Osteocyte (in vitro differentiated cells): ENCODE data around the gene APLN. TPM values are rescaled to one million over a fixed set of nuclear protein-coding genes. Genes with fewer than 3 reads are reported as not detected.

Experiments used
- DNase-seq: peaks from one replicate; pipeline ENCODE4 v3.0.0; 2021; ENCODE audit warnings: mixed read lengths; ENCODE audit not compliant: unreplicated experiment; ENCODE audit errors: extremely low spot score
- H3K27ac Mint-ChIP-seq: one replicate; pipeline ENCODE4 v1.8.0; 2021; ENCODE audit warnings: mild to moderate bottlenecking, mixed read lengths; ENCODE audit not compliant: unreplicated experiment
- H3K27me3 Mint-ChIP-seq: one replicate; pipeline ENCODE4 v1.8.0; 2021; ENCODE audit warnings: mixed read lengths; ENCODE audit not compliant: unreplicated experiment
- H3K36me3 Mint-ChIP-seq: one replicate; pipeline ENCODE4 v1.8.0; 2021; ENCODE audit warnings: mixed read lengths; ENCODE audit not compliant: unreplicated experiment
- H3K4me1 Mint-ChIP-seq: one replicate; pipeline ENCODE4 v1.8.0; 2021; ENCODE audit warnings: mixed read lengths; ENCODE audit not compliant: unreplicated experiment
- H3K4me3 Mint-ChIP-seq: one replicate; pipeline ENCODE4 v1.8.0; 2021; ENCODE audit warnings: mild to moderate bottlenecking, moderate library complexity, mixed read lengths; ENCODE audit not compliant: unreplicated experiment
- H3K9me3 Mint-ChIP-seq: one replicate; pipeline ENCODE4 v1.8.0; 2021; ENCODE audit warnings: mixed read lengths; ENCODE audit not compliant: unreplicated experiment
- total RNA-seq: library from RNA; stranded (reverse); gene quantifications from 2 replicates; pipeline ENCODE4 v1.2.1, GENCODE V29; 2021
- TF ChIP-seq, protein P1 (sequence below): fragments of 200-600 bp; sonication (generic); IDR thresholded peaks from 2 replicates; pipeline ENCODE4 v1.5.0; 2021; ENCODE audit warnings: antibody characterized with exemption, mild to moderate bottlenecking, moderate library complexity

APLN gene
- total RNA-seq, 1 donor from 2014 or later = 0.38 TPM

DNA sequence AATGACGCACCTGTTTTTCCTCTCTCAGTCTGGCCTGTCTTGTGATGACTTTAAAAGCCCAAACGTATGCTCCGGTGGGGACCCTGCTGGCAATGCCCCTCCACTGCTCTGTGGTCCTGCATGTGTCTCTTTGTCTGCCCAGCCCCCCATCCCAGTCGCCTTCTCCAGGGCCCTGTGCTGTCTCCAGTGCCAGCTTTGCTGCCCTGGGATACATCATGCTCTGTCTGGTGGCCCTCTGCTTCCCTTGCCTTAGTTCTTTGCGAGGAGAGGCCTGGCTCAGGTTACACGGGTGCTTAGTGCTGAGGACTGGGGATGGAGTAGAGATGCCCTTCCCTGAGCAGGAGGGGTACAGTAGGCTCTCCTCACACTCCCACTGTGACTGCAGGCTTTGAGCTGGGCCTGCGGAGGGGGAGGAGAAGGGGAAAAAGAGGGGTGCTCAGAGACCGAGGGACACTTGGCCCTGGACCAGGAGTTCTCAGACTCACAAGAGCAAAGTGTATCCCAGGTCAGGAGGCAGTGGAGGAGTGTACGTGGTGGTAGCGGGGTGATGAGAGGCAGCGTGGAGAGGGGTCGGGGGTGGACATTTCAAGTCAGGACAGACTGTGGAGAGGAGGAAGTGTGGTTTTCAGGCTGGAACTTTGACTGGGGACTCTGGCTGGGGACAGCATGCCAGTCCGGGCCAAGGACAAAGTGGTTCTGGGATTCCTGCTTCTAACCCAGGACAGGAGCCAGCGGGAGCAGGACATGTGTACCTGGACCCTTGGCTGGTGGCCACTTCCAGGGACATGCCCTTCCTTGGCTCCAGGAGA, 2.8 kb downstream of the APLN start:
- no peak overlapping the region for H3K4me3 Mint-ChIP-seq
- no peaks in the 10 kb centered on the region for H3K36me3 Mint-ChIP-seq

DNA sequence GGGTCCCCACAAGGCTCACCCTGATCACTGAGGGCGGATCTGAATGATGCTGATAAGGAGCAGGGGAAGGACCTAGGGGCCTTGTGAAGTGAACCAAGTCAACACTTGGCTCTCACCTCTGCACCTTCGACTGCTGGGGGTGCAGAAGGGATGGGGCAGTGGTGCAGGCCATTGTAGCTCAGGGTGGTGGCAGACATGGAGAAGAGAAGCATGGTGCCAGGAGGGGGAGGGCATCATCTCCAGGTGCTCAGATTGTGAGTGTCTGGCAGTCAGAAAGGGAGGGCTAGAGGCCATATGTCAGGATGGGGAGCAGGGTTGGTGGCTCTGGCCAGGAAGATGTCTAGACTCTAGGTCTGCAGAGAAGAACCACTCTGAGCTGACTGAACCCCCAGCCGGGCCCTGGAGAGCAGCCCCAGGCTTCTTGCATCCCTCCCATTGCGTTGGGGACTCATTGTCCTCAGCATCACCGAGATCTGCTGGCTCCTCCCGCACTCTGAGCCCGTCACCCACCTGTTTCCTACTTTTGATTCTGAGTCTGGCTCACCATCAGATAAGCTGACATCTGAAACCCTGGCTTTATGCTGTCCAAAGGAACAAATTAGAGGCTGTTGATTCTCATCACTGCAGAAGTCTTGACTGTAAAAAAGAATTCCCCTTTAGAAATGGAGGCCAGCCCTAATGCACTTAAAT, 3.8 kb downstream of the APLN start:
- Mint-ChIP-seq H3K4me3 (no peak overlapping the region), H3K9me3 (no peaks in the 10 kb centered on the region), H3K27me3 (peaks cover 28% of the 10 kb centered on the region), H3K27ac (no peak overlapping the region), H3K4me1 (peaks cover 6% of the 10 kb centered on the region), H3K36me3 (no peaks in the 10 kb centered on the region)
- DNase-seq = peak; percentile 69
- TF ChIP-seq, protein P1, sequence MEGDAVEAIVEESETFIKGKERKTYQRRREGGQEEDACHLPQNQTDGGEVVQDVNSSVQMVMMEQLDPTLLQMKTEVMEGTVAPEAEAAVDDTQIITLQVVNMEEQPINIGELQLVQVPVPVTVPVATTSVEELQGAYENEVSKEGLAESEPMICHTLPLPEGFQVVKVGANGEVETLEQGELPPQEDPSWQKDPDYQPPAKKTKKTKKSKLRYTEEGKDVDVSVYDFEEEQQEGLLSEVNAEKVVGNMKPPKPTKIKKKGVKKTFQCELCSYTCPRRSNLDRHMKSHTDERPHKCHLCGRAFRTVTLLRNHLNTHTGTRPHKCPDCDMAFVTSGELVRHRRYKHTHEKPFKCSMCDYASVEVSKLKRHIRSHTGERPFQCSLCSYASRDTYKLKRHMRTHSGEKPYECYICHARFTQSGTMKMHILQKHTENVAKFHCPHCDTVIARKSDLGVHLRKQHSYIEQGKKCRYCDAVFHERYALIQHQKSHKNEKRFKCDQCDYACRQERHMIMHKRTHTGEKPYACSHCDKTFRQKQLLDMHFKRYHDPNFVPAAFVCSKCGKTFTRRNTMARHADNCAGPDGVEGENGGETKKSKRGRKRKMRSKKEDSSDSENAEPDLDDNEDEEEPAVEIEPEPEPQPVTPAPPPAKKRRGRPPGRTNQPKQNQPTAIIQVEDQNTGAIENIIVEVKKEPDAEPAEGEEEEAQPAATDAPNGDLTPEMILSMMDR = no peak

More for the DNA sequence above, 2.8 kb downstream of the APLN start:
- Mint-ChIP-seq H3K9me3 (no peaks in the 10 kb centered on the region), H3K27ac (no peak overlapping the region), H3K27me3 (peaks cover 28% of the 10 kb centered on the region), H3K4me1 (peaks cover 6% of the 10 kb centered on the region)
- TF ChIP-seq, protein P1 = no peak
- peak; percentile 64 for DNase-seq

DNA sequence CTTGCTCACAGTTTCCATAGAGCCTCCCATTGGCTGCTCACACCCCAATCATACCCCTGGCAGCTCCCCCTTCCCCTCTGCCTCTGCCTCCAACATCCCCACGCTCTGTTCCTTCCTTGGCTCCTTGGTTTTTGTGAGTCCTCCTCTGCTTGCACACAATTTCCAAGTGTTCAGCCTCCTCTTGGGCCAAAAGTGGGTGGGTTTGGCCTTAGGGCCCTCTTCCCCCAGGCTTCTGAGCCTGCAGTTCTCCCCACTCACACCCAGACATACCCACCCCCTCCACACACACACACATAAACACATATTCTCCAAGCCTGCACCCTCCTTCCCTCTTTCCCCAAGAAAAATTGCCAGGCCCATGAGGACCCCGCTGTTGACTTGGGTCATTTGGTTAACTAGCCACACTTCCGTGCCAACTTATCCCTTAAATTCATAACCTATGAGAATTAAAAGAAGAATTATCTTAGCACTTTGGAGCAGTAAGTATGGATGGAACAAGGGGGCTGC, 4.5 kb downstream of the APLN start:
- Mint-ChIP-seq H3K9me3 (no peaks in the 10 kb centered on the region), H3K27ac (no peak overlapping the region), H3K27me3 (peaks cover 25% of the 10 kb centered on the region), H3K36me3 (no peaks in the 10 kb centered on the region), H3K4me3 (no peak overlapping the region), H3K4me1 (peaks cover 4% of the 10 kb centered on the region)
- peak; percentile 62 for DNase-seq
- TF ChIP-seq, protein P1 = no peak

DNA sequence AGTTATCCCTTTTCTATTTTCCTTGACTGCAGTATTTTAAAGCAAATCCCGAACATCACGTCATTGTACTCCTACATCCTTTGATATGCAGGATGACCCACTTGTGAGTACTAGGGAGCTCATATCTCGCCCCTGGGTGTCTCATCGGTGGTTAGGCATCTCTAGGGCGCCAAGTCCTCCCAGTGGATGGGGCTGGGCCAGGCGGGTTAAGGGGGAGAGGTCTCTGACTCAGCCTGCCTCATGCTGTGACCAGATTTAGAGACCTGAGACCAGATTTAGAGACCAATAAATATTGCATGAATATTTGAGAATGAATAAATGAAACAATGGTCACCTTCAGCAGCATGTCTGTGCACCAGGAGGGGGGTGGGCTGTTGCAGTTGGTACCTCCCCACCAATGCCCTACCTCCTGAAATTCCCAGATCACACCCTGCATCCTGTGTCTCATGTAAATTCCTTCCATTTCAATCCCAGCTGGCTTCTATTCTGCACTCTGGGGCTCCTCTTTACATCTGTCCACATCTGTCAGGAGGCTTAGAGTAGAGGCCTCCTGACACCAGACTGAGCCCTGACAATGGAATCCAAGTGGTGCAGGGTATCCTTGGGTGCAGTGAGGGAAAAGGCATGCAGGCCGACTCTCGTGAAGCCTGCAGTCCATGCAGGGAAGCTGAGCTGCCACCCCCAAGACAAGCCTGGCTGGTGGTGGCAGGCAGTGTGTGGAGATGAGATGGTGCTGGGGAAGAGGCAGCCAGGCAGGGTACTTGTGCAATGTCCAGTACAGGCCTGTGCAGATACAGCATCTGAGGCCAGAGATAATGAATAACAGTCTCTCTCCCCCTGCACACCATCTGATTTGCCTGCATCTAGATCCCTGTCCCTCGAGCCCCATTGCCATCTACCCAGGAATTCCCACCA, 5.2 kb downstream of the APLN start:
- H3K27me3 Mint-ChIP-seq = peaks cover 28% of the 10 kb centered on the region
- H3K9me3 Mint-ChIP-seq = no peaks in the 10 kb centered on the region

More for the DNA sequence above, 5.2 kb downstream of the APLN start:
- TF ChIP-seq, protein P1 = no peak
- Mint-ChIP-seq H3K27ac (no peak overlapping the region), H3K4me1 (peaks cover 4% of the 10 kb centered on the region), H3K36me3 (no peaks in the 10 kb centered on the region), H3K4me3 (no peak overlapping the region)
- peak; percentile 73 for DNase-seq
